Thyroid gland (tissue), 4 donors: Measurements from ENCODE around the gene WSB2. TPM values are rescaled to one million over a fixed set of nuclear protein-coding genes. Genes with fewer than 3 reads are reported as not detected.

ENCODE experiments used
- DNase-seq, 2 donors: peaks; one replicate each; pipeline ENCODE4 v3.0.0-alpha.2; 2019
- H3K27ac ChIP-seq, 3 donors: fragments of 200-600 bp; sonication (generic); 1 replicate in 2 of 3; 2 replicates in 1 of 3; pipeline ENCODE4 v1.5.1; 2016 to 2019; ENCODE audit warnings: mild to moderate bottlenecking in 1 of 3, moderate library complexity in 1 of 3
- H3K27me3 ChIP-seq: fragments of 200-600 bp; sonication (generic); one replicate; pipeline ENCODE4 v1.5.1; 2019
- H3K36me3 ChIP-seq, 2 donors: fragments of 200-600 bp; sonication (generic); one replicate each; pipeline ENCODE4 v1.5.1; 2016 to 2019
- H3K4me1 ChIP-seq, 2 donors: fragments of 200-600 bp; sonication (generic); one replicate each; pipeline ENCODE4 v1.5.1; 2017 to 2019
- H3K4me3 ChIP-seq, 3 donors: fragments of 200-600 bp; sonication (generic); replicated peaks in 1 of 3; 1 replicate in 2 of 3; 2 replicates in 1 of 3; pipeline ENCODE4 v1.5.1; 2016; ENCODE audit warnings: mild to moderate bottlenecking in 1 of 3
- H3K9me3 ChIP-seq: fragments of 200-600 bp; sonication (generic); one replicate; pipeline ENCODE4 v1.5.1; 2017
- CTCF ChIP-seq, 6 experiments: fragments of 200-600 bp in 3 of 6; fragments of 450-650 bp in 3 of 6; sonication (generic) in 3 of 6; IDR thresholded peaks; one replicate each; pipeline ENCODE4 v1.5.1; 2016 to 2019; ENCODE audit warnings: antibody characterized with exemption in 6 of 6, mild to moderate bottlenecking in 2 of 6, inconsistent platforms in 1 of 6, moderate library complexity in 1 of 6
- POLR2A ChIP-seq, 2 donors: fragments of 450-650 bp; IDR thresholded peaks; one replicate each; pipeline ENCODE4 v1.6.1; 2017; ENCODE audit warnings: antibody characterized with exemption in 2 of 2, mild to moderate bottlenecking in 2 of 2, moderate library complexity in 1 of 2
- WGBS, 2 donors: methylation state at CpG; one replicate each; pipeline ENCODE4 v1.1.5; 2017; 5-methylcytosine and 5-hydroxymethylcytosine counted together
- intact Hi-C: fragments of 100-400 bp; cut with DNase I; formaldehyde crosslinking; loops from one replicate; pipeline ENCODE4 v1.15.1; 2023
- total RNA-seq, 4 donors: library from RNA; depleted of rRNA; stranded (reverse); fragments of >200 nt; gene quantifications; one replicate each; pipeline ENCODE4 v1.2.3, GENCODE V29; 2016

WSB2 gene
- 10 to 100 TPM; 64.6 to 97.0 (median 86.0) TPM for total RNA-seq

DNA sequence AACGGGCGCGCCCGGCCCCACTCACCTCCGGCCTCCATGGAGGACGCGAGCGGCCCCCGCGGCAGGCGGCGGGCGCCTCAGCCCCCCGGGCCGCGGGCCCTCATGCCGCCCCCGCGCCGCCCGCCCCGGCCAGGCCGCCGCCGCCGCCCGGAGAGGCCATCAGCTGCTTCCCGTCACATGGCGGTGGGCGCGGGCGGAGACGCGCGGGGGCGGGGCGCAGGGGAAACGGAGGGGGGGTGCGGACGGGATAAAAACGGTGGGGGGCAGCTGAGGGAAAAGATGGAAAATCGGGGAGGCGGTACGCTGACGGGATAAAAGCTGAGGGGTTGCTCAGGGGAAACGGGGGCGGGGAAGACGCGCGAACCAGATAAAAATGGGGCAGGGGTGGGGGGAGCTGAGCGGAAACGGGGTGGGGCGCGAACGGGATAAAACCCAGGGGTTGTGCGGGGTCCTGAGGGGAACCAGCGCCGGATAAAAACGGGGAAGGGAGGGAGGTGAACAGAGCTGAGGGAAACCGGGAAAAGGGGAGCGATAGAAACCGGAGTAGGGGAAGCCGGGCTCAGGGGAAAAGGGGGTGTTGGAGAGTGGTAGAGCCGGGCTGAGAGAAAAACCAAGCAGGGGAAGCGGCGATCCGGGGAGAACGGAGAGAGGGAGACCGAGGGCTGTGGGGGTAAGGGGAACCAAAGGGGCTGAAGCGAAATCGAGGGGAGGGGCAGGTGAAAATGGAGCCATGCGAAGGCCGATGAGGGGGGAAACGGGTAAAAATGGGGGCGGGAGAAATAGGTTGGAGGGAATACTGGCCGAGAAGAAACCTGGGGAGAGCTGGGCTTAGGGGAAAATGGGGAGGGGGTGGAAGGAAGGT is at the start of gene WSB2:
Gene WSB2 (minus strand): TSS at position 169 of the 862 bp plus-strand sequence. CDS start 131 bp downstream, at position 38.
- TF ChIP-seq POLR2A (IDR thresholded peaks at IDR 0.05) (peak in 1 of 2 donors; percentile 43), CTCF (IDR thresholded peaks at IDR 0.05) (no peak)
- intact Hi-C loops: loop anchor here (5.0 kb wide), 1 partner anchor 41 kb away; the partner anchor contains the start of gene VSIG10
- H3K4me1 ChIP-seq: peaks cover 29 to 33% of the 10 kb centered on the region in 2 donors

GRCh38 chr12:118109088-118109487 is 48.1 kb upstream of the WSB2 start:
- no peak overlapping the region for H3K4me3 ChIP-seq
- H3K36me3 ChIP-seq: no peaks in the 10 kb centered on the region
- H3K9me3 ChIP-seq: no peaks in the 10 kb centered on the region
- intact Hi-C loops: no loop called here
- TF ChIP-seq POLR2A (IDR thresholded peaks at IDR 0.05) (no peak), CTCF (IDR thresholded peaks at IDR 0.05) (no peak)
- H3K27me3 ChIP-seq: no peaks in the 10 kb centered on the region
- no peak for DNase-seq
- peaks cover 11 to 17% of the 10 kb centered on the region in 2 donors for H3K4me1 ChIP-seq
- WGBS, 2 donors: 94 to 100% methylated on average over 1 of the region's 1 CpG
- no peak overlapping the region for H3K27ac ChIP-seq

More for the DNA sequence above, at the start of gene WSB2:
- H3K27me3 ChIP-seq: no peaks in the 10 kb centered on the region
- H3K4me3 ChIP-seq: peak within 1 kb of the TSS; percentile 17 to 84 (median 76)
- H3K27ac ChIP-seq: peak within 1 kb of the TSS; percentile 95 to 98 (median 97)
- peak; percentile 79 to 83 for DNase-seq
- WGBS, 2 donors: 0 to 1% methylated on average over 37 to 49 of the region's 76 CpGs
- H3K36me3 ChIP-seq: no peaks in the 10 kb centered on the region
- no peaks in the 10 kb centered on the region for H3K9me3 ChIP-seq

DNA sequence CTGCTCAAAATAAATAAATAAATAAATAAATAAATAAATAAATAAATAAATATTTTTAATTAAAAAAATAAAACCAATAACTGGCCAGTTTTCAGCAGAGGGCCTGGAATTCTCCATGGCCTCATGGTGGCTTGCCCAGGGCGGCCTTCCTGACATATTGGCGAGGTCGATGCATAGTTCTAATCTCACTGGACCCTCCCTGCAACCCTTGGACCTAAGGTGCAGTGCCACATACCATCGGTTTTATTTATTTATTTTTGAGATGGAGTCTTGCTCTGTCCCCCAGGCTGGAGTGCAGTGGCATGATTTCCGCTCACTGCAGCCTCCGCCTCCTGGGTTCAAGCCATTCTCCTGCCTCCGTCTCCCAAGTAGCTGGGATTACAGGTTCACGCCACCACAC is 46.7 kb upstream of the WSB2 start:
- intact Hi-C loops: no loop called here
- Histone ChIP-seq H3K27ac (peak overlapping the region in 2 of 3 donors; percentile 23 to 64), H3K9me3 (no peaks in the 10 kb centered on the region), H3K36me3 (no peaks in the 10 kb centered on the region), H3K4me3 (no peak overlapping the region), H3K4me1 (peaks cover 11 to 17% of the 10 kb centered on the region in 2 donors), H3K27me3 (no peaks in the 10 kb centered on the region)
- TF ChIP-seq POLR2A (IDR thresholded peaks at IDR 0.05) (no peak), CTCF (IDR thresholded peaks at IDR 0.05) (no peak)
- WGBS, 2 donors: 96% methylated on average over 8 of the region's 8 CpGs
- DNase-seq: no peak

DNA sequence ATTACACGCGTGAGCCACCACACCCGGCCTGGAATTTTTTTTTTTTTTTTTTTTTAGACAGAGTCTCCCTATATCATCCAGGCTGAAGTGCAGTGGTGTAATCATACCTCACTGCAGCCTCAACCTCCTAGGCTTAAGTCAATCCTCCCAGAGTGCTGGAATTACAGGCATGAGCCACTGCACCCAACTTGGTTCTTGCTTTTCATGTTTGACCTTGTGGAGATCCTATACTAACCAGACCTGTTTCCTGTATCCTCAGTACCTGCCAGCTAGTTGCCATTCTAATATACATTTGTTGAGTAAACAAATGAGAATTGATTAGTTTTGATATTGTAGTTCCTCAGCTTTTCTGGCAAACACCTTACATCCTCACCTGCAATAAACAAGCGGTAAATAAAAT is 46.0 kb upstream of the WSB2 start:
- TF ChIP-seq CTCF (IDR thresholded peaks at IDR 0.05) (no peak), POLR2A (IDR thresholded peaks at IDR 0.05) (no peak)
- DNase-seq: peak in 1 of 2 donors; percentile 14
- no peaks in the 10 kb centered on the region for H3K36me3 ChIP-seq
- H3K9me3 ChIP-seq: no peaks in the 10 kb centered on the region
- H3K4me1 ChIP-seq: peaks cover 15 to 17% of the 10 kb centered on the region in 2 donors
- H3K27me3 ChIP-seq: no peaks in the 10 kb centered on the region
- intact Hi-C loops: no loop called here
- H3K27ac ChIP-seq: peak overlapping the region; percentile 4 to 64 (median 61)
- 92 to 94% methylated on average over 4 of the region's 4 CpGs for WGBS, 2 donors
- H3K4me3 ChIP-seq: no peak overlapping the region
